HG03039 (cell line): ENCODE results near the gene INSL6.
"Not testable (repeated sequence)": the region's sequence is repeated elsewhere in the genome, so short reads cannot be mapped to it uniquely, and the experiment has no call there.

Source experiments
- ATAC-seq: cut with Tn5 transposase; IDR thresholded peaks from one replicate; pipeline ENCODE4 v1.9.1; 2021; ENCODE audit warnings: mild to moderate bottlenecking, moderate library complexity; ENCODE audit not compliant: unreplicated experiment

The INSL6 gene, protein sequence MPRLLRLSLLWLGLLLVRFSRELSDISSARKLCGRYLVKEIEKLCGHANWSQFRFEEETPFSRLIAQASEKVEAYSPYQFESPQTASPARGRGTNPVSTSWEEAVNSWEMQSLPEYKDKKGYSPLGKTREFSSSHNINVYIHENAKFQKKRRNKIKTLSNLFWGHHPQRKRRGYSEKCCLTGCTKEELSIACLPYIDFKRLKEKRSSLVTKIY

DNA sequence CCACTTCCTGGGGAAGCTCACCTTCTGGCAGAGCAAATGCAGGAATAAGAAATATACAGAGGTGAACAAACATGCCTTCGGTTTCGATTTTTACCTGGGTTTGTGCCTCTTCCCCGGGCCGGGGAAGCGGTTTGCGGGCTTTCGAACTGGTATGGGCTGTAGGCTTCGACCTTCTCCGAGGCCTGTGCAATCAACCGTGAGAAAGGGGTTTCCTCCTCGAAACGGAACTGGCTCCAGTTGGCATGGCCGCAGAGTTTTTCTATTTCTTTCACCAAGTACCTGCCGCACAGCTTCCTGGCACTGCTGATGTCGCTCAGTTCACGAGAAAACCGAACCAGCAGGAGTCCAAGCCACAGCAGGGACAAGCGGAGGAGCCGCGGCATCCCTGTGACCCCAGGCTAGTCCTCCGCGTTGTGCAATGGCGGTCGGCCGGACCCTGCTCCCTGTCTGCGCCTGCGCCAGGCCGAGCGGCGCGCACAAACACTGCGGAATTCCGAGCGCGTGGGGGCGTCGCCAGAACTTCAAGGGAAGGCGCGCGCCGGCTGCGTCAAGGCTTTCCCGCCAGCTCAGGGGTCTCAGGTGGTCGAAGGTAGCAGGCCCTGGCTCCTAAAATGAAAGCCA, at the start of gene INSL6:
INSL6 (minus strand) TSS at position 420 of the 621 bp plus-strand sequence; CDS start at position 383, 37 bp downstream.
- no peak for ATAC-seq

- no peak for ATAC-seq
Observed at GRCh38 chr9:5231212-5231611, 45.8 kb upstream of the INSL6 start, which contains the start of gene INSL4. Gene INSL4 (plus strand): TSS chr9:5231419. CDS start chr9:5231524, 105 bp downstream.

DNA sequence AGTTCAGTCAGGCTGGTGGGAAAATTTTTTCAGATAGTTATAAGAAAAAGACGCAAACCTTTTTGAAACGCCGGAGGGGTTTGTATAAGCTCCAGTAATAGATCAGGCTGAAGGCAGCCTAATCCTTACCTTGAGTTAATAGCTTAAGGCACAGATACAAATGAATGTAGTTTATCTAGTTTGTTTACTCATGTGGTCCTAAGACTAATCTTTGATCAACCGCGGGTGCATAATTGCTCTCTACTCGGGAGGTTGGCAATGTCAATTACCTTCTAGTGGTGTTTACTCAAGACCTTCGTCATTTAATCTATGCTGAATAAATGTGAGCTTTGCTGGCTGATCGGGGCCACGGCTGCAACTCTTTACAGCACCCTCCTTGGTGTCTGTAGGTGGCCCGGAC, 45.1 kb upstream of the INSL6 start:
- ATAC-seq: no peak

DNA sequence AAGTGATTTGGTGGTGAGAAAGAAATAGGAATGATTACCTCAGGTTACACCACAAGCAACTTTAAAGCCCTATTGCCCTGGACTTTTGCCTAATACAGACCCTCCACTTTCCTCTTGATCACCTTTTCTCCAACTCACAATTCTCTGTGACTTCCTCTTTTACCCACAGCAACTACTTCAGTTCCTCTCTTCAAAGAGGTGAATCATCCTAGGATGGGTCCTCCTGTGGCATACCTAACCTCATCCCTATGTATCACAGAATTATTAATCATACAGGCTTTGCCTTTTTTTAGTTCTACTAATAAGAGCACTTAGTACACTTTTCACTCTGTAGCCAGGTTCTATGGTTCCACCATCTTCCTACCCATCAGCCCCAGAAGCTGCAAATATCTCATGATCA, 19.6 kb upstream of the INSL6 start:
- ATAC-seq: no peak

DNA sequence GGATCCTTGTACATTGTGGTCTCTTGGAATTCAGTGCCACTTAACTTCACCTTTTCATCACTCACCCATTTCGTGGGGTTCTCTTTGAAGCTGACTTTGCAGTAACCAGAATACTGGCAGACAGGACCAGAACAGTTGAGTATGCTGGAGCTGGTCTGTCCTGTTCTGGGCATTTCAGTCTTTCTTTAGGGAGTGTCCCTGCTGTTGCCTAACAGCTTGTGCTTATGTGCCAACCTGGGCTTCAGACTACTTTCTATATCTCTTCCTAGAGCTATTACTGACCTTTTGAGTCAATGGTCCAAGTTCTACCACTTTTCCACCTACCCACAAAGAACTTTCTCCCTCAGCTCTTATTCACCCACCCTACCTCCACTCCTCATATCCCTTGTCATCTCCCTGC, 10.0 kb upstream of the INSL6 start:
- no peak for ATAC-seq

DNA sequence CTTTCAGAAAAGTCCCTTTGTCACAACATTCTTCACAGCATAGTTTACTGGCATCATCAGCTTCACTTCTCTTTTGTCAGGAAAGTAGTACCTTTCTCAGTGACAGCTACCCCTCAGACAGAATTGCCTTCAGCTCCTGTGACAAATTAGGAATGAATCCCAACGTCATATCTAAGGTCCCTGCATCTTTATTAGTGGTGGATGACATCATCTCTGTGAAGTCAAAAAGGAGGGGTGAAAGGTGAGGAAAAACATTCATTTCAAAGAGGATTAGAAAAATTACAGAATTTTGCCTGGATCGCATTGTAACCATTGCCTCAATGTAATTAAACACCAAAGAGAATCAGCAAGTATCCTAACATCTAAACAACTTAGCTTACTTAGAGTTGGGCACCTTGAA, 7.9 kb upstream of the INSL6 start:
- no peak for ATAC-seq

DNA sequence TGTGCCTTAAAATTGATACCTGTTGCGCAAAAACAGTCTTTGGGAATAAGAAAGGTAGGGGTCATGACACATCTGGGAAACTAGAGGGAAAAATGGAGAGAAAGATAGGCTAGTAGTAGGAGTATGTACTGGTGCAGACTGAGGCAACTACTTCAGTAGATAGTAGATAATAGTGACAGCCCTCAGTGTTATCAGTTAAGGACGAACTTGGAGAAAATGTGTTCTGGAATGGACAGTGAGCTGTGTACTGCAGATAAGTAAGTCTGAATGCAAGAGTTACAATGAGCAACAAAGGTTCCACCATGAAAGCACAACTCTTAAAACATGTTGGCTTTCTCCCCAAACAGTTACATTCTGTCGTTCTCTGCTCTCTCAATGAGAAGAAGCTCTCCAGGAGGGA, 6.5 kb upstream of the INSL6 start:
- ATAC-seq: no peak

GRCh38 chr9:5188060-5188984, 2.9 kb upstream of the INSL6 start:
- ATAC-seq: no peak

- no peak for ATAC-seq
Observed at GRCh38 chr9:5186416-5187169, 1.2 kb upstream of the INSL6 start.

DNA sequence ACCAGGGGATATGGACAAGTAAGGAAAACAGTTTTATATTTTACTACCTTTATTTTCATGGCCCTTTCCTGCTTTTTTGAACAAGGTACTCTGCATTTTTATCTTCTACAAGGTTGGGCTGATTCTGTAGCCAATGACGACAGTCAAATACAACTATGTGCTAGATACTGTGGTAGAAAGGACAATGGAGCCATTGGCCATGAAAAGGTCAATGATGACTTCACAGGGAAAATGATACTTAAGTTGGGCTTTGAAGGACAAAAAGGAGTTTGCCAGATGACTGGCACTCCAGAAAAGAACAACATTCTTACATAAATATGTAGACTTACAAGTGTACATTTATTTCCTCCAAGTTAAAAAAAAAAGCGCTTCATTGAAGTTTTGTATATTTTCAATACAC, 663 bp downstream of the INSL6 start:
- no peak for ATAC-seq

DNA sequence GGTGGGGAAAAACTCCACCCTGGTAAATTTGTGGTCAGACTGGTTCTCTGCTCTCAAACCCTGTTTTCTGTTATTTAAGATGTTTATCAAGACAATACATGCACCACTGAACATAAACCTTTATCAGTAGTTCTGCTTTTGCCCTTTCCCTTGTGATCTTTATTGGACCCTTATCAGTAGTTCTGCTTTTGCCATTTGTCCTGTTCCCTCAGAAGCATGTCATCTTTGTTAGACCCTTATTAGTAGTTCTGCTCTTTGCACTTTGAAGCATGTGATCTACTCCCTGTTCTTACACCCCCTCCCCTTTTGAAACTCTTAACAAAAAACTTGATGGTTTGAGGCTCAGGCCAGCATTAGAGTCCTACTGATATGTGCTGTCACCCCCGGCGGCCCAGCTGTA, 4.8 kb downstream of the INSL6 start:
- ATAC-seq: not testable (repeated sequence)

GRCh38 chr9:5178126-5178805, 7.2 kb downstream of the INSL6 start:
- no peak for ATAC-seq

DNA sequence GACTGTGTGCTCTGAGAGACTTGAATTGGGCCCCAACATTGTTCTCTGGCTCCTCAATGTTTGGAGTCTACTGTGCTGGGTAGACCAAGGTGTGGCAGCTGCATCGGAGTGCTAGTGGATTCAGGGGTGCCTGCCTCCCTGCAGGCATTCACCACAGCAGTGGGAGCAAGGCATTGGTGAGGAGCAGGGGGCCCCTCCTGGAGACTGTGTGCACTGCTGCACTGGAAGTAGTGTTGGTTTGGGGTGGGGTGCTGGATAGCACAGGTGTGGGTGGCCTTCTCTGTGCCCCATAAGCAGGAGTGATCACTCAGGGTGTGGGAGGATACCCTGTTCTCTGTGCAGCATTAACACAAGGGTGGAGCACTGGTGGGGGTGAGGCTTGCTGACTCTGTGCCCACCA, 39.2 kb downstream of the INSL6 start:
- ATAC-seq: no peak

DNA sequence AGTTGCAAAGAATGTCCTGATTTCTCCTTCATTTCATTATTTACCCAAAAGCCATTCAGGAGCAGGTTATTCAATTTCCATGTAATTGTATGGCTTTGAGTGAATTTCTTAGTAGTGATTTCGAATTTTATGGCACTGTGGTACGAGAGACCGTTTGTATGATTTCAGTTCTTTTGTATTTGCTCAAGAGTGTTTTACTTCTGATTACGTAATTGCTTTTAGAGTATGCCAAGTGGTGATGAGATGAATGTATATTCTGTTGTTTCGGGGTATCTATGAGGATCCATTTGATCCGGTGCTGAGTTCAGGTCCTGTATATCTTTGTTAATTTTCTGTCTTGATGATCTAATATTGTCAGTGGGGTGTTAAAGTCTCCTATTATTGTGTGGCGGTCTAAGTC, 41.2 kb downstream of the INSL6 start:
- no peak for ATAC-seq

GRCh38 chr9:5140151-5140550, 45.3 kb downstream of the INSL6 start:
- ATAC-seq: no peak

- ATAC-seq: no peak
Observed at GRCh38 chr9:5122516-5122915, 62.9 kb downstream of the INSL6 start.

GRCh38 chr9:5122116-5122515, 63.3 kb downstream of the INSL6 start:
- no peak for ATAC-seq

DNA sequence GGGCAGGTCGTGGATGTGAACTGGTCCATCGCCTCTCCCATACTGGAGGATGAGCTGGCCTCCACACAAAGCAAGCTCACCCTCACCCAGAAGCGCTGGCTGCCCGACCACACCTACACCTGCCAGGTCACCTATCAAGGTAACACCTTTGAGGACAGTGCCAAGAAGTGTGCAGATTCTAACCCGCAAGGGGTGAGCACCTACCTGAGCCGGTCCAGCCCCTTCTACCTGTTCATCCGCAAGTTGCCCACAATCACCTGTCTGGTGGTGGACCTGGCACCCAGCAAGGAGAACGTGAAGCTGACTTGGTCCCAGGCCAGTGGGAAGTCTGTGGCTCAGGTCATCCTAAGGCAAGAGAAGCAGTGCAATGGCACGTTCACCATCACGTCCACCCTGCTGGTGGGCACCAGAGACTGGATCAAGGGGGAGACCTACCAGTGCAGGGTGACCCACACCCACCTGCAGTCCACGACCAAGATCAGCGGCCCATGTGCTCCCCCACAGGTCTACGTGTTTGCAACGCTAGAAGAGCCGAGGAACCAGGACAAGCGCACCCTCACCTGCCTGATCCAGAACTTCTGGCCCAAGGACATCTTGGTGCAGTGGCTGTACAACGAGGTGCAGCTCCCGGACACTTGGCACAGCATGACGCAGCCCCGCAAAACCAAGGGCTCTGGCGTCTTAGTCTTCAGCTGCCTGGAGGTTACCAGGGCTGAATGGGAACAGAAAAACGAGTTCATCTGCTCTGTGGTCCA, 71.3 kb downstream of the INSL6 start:
- no peak for ATAC-seq
